WTC11 (cell line): ENCODE data around the gene PLEKHM3. TPM values are rescaled to one million over a fixed set of nuclear protein-coding genes. Genes with fewer than 3 reads are reported as not detected.

ENCODE experiments used
- ATAC-seq: fragments of 200-7000 bp; cut with Tn5 transposase; 2 replicates; pipeline ENCODE4 v1.10.0; 2021; ENCODE audit warnings: mild to moderate bottlenecking, moderate library complexity
- CTCF ChIA-PET: fragments of 300-600 bp; sonication (Branson Sonifier 250); formaldehyde crosslinking; loops from one replicate; lab custom pipeline; 2021; ENCODE audit warnings: antibody characterized with exemption; lab: Charles Lee
- POLR2A ChIA-PET: fragments of 350-600 bp; sonication (Branson Sonifier 250); formaldehyde crosslinking; loops from one replicate; lab custom pipeline; 2021; ENCODE audit warnings: antibody characterized with exemption; lab: Charles Lee
- DNase-seq: peaks from one replicate; pipeline ENCODE4 v3.0.0; 2021; ENCODE audit warnings: low spot score
- H3K27ac Mint-ChIP-seq: 2 replicates; pipeline ENCODE4 v1.8.0; 2021; ENCODE audit warnings: mixed read lengths
- H3K27me3 Mint-ChIP-seq: 2 replicates; pipeline ENCODE4 v1.8.0; 2021; ENCODE audit warnings: low read depth, mild to moderate bottlenecking, moderate library complexity, mixed read lengths
- H3K36me3 Mint-ChIP-seq: 2 replicates; pipeline ENCODE4 v1.8.0; 2021; ENCODE audit warnings: mixed read lengths
- H3K4me1 Mint-ChIP-seq: 2 replicates; pipeline ENCODE4 v1.8.0; 2022; ENCODE audit warnings: mixed read lengths
- H3K4me3 Mint-ChIP-seq: 2 replicates; pipeline ENCODE4 v1.8.0; 2021; ENCODE audit warnings: mild to moderate bottlenecking, moderate library complexity, mixed read lengths
- H3K9me3 Mint-ChIP-seq: 2 replicates; pipeline ENCODE4 v1.8.0; 2021; ENCODE audit warnings: mixed read lengths
- ATF2 ChIP-seq: sonication (generic); formaldehyde crosslinking; IDR thresholded peaks from 2 replicates; pipeline ENCODE4 v1.8.1; 2022; ENCODE audit warnings: low read depth, missing genetic modification reagents, borderline replicate concordance
- CREM ChIP-seq: sonication (generic); formaldehyde crosslinking; IDR thresholded peaks from 2 replicates; pipeline ENCODE4 v1.8.1; 2022; ENCODE audit warnings: mild to moderate bottlenecking, missing genetic modification reagents, moderate library complexity
- ESRRA ChIP-seq: sonication (generic); formaldehyde crosslinking; IDR thresholded peaks from 2 replicates; pipeline ENCODE4 v1.8.1; 2022; ENCODE audit warnings: mild to moderate bottlenecking, missing genetic modification reagents, borderline replicate concordance
- ETV6 ChIP-seq: sonication (generic); formaldehyde crosslinking; IDR thresholded peaks from 2 replicates; pipeline ENCODE4 v1.8.1; 2022; ENCODE audit warnings: mild to moderate bottlenecking, missing genetic modification reagents
- HMGA2 ChIP-seq: fragments of 250-450 bp; sonication (Bioruptor Pico); IDR thresholded peaks from 2 replicates; pipeline ENCODE4 v1.4.0; 2021; ENCODE audit warnings: mild to moderate bottlenecking, moderate library complexity
- IRF1 ChIP-seq: sonication (generic); formaldehyde crosslinking; IDR thresholded peaks from 2 replicates; pipeline ENCODE4 v1.8.0; 2023; ENCODE audit warnings: missing genetic modification reagents
- JAZF1 ChIP-seq: fragments of 250-450 bp; sonication (Bioruptor Pico); IDR thresholded peaks from 2 replicates; pipeline ENCODE4 v1.9.0; 2021; ENCODE audit warnings: moderate library complexity, mild to moderate bottlenecking, inconsistent platforms
- KAT7 ChIP-seq: sonication (generic); formaldehyde crosslinking; IDR thresholded peaks from 2 replicates; pipeline ENCODE4 v1.8.1; 2023; ENCODE audit warnings: missing genetic modification reagents, mild to moderate bottlenecking, borderline replicate concordance
- MXD4 ChIP-seq: fragments of 250-450 bp; sonication (Bioruptor Pico); IDR thresholded peaks from 2 replicates; pipeline ENCODE4 v1.8.0; 2021; ENCODE audit warnings: mild to moderate bottlenecking, moderate library complexity, borderline replicate concordance
- MYBL2 ChIP-seq: sonication (generic); formaldehyde crosslinking; IDR thresholded peaks from 2 replicates; pipeline ENCODE4 v1.8.1; 2023; ENCODE audit warnings: mild to moderate bottlenecking, moderate library complexity, missing genetic modification reagents
- NFATC4 ChIP-seq: fragments of 250-450 bp; sonication (Bioruptor Pico); IDR thresholded peaks from 2 replicates; pipeline ENCODE4 v1.9.0; 2021; ENCODE audit warnings: mild to moderate bottlenecking
- NR1H2 ChIP-seq: sonication (generic); formaldehyde crosslinking; IDR thresholded peaks from 2 replicates; pipeline ENCODE4 v1.9.0; 2021; ENCODE audit warnings: mild to moderate bottlenecking, moderate library complexity, missing genetic modification reagents
- NR2C2 ChIP-seq: sonication (generic); formaldehyde crosslinking; IDR thresholded peaks from 2 replicates; pipeline ENCODE4 v1.8.0; 2022; ENCODE audit warnings: mild to moderate bottlenecking, missing genetic modification reagents
- RORB ChIP-seq: fragments of 250-450 bp; sonication (Bioruptor Pico); IDR thresholded peaks from 2 replicates; pipeline ENCODE4 v1.9.0; 2021; ENCODE audit warnings: mild to moderate bottlenecking
- TEAD4 ChIP-seq: sonication (generic); formaldehyde crosslinking; IDR thresholded peaks from 2 replicates; pipeline ENCODE4 v1.8.0; 2022; ENCODE audit warnings: mild to moderate bottlenecking, missing genetic modification reagents
- USF1 ChIP-seq: sonication (generic); formaldehyde crosslinking; IDR thresholded peaks from 2 replicates; pipeline ENCODE4 v1.8.0; 2022; ENCODE audit warnings: mild to moderate bottlenecking, missing genetic modification reagents
- ZNF121 ChIP-seq: sonication (generic); formaldehyde crosslinking; IDR thresholded peaks from 2 replicates; pipeline ENCODE4 v1.8.0; 2023; ENCODE audit warnings: missing genetic modification reagents
- ZNF219 ChIP-seq: sonication (generic); formaldehyde crosslinking; IDR thresholded peaks from 2 replicates; pipeline ENCODE4 v1.8.0; 2023; ENCODE audit warnings: missing genetic modification reagents, mild to moderate bottlenecking, borderline replicate concordance
- ZNF423 ChIP-seq: fragments of 250-450 bp; sonication (Bioruptor Pico); IDR thresholded peaks from 2 replicates; pipeline ENCODE4 v2.1.2; 2022; ENCODE audit warnings: mild to moderate bottlenecking, moderate library complexity
- ZNF671 ChIP-seq: fragments of 250-450 bp; sonication (Bioruptor Pico); IDR thresholded peaks from 2 replicates; pipeline ENCODE4 v1.8.0; 2021; ENCODE audit warnings: mild to moderate bottlenecking
- total RNA-seq: library from RNA; stranded (reverse); gene quantifications from 3 replicates; pipeline ENCODE4 v1.2.3, GENCODE V29; 2021
- TF ChIP-seq, protein P1 (sequence below): sonication (generic); formaldehyde crosslinking; IDR thresholded peaks from 2 replicates; pipeline ENCODE4 v1.8.1; 2023; ENCODE audit warnings: mild to moderate bottlenecking, missing genetic modification reagents
- TF ChIP-seq, protein P2 (sequence below): sonication (generic); formaldehyde crosslinking; IDR thresholded peaks from 2 replicates; pipeline ENCODE4 v1.8.1; 2023; ENCODE audit warnings: mild to moderate bottlenecking, missing genetic modification reagents, moderate library complexity
- TF ChIP-seq, protein P3 (sequence below): sonication (generic); formaldehyde crosslinking; IDR thresholded peaks from 2 replicates; pipeline ENCODE4 v1.8.0; 2023; ENCODE audit warnings: mild to moderate bottlenecking, missing genetic modification reagents
- TF ChIP-seq, protein P4 (sequence below): fragments of 250-450 bp; sonication (Bioruptor Pico); conservative IDR thresholded peaks from 2 replicates; pipeline ENCODE4 v1.9.0; 2021; ENCODE audit warnings: mild to moderate bottlenecking

The PLEKHM3 gene
- total RNA-seq, 1 experiment from 2014 or later: 5.8 TPM

- no peak for ATAC-seq
These were observed 153.4 kb downstream of the PLEKHM3 start for GRCh38 chr2:207871911-207872310.

GRCh38 chr2:207871506-207871905 lies 153.8 kb downstream of the PLEKHM3 start:
- H3K27me3 Mint-ChIP-seq: no peaks in the 10 kb centered on the region
- no peaks in the 10 kb centered on the region for H3K9me3 Mint-ChIP-seq
- CTCF ChIA-PET: interaction anchor here (2.4 to 3.1 kb wide), 2 partner anchors 58 to 169 kb away, joined by 7 to 8 read pairs; no protein-coding TSS in a partner anchor
- H3K36me3 Mint-ChIP-seq: no peaks in the 10 kb centered on the region
- no peak overlapping the region for H3K27ac Mint-ChIP-seq
- TF ChIP-seq, protein P1, sequence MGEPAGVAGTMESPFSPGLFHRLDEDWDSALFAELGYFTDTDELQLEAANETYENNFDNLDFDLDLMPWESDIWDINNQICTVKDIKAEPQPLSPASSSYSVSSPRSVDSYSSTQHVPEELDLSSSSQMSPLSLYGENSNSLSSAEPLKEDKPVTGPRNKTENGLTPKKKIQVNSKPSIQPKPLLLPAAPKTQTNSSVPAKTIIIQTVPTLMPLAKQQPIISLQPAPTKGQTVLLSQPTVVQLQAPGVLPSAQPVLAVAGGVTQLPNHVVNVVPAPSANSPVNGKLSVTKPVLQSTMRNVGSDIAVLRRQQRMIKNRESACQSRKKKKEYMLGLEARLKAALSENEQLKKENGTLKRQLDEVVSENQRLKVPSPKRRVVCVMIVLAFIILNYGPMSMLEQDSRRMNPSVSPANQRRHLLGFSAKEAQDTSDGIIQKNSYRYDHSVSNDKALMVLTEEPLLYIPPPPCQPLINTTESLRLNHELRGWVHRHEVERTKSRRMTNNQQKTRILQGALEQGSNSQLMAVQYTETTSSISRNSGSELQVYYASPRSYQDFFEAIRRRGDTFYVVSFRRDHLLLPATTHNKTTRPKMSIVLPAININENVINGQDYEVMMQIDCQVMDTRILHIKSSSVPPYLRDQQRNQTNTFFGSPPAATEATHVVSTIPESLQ: no peak
- TF ChIP-seq MYBL2 (CRISPR knock-in tag) (no peak), ESRRA (CRISPR knock-in tag) (no peak), MXD4 (CRISPR knock-in tag) (no peak), ZNF219 (no peak), NFATC4 (CRISPR knock-in tag) (no peak), ZNF121 (no peak), CREM (CRISPR knock-in tag) (no peak)
- TF ChIP-seq, protein P2, sequence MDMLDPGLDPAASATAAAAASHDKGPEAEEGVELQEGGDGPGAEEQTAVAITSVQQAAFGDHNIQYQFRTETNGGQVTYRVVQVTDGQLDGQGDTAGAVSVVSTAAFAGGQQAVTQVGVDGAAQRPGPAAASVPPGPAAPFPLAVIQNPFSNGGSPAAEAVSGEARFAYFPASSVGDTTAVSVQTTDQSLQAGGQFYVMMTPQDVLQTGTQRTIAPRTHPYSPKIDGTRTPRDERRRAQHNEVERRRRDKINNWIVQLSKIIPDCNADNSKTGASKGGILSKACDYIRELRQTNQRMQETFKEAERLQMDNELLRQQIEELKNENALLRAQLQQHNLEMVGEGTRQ (CRISPR knock-in tag): no peak
- TF ChIP-seq, protein P3, sequence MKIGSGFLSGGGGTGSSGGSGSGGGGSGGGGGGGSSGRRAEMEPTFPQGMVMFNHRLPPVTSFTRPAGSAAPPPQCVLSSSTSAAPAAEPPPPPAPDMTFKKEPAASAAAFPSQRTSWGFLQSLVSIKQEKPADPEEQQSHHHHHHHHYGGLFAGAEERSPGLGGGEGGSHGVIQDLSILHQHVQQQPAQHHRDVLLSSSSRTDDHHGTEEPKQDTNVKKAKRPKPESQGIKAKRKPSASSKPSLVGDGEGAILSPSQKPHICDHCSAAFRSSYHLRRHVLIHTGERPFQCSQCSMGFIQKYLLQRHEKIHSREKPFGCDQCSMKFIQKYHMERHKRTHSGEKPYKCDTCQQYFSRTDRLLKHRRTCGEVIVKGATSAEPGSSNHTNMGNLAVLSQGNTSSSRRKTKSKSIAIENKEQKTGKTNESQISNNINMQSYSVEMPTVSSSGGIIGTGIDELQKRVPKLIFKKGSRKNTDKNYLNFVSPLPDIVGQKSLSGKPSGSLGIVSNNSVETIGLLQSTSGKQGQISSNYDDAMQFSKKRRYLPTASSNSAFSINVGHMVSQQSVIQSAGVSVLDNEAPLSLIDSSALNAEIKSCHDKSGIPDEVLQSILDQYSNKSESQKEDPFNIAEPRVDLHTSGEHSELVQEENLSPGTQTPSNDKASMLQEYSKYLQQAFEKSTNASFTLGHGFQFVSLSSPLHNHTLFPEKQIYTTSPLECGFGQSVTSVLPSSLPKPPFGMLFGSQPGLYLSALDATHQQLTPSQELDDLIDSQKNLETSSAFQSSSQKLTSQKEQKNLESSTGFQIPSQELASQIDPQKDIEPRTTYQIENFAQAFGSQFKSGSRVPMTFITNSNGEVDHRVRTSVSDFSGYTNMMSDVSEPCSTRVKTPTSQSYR (CRISPR knock-in tag): no peak
- TF ChIP-seq, all 79 proteins: peak for 0
- POLR2A ChIA-PET: no interaction called here
- H3K4me1 Mint-ChIP-seq: peaks cover 25% of the 10 kb centered on the region
- no peak overlapping the region for H3K4me3 Mint-ChIP-seq
- DNase-seq: no peak
- ATAC-seq: no peak

More at GRCh38 chr2:207871911-207872310, 153.4 kb downstream of the PLEKHM3 start:
- Mint-ChIP-seq H3K9me3 (no peaks in the 10 kb centered on the region), H3K4me3 (no peak overlapping the region), H3K36me3 (no peaks in the 10 kb centered on the region), H3K27ac (no peak overlapping the region), H3K27me3 (no peaks in the 10 kb centered on the region), H3K4me1 (peaks cover 30% of the 10 kb centered on the region)
- CTCF ChIA-PET: interaction anchor here (2.3 to 3.1 kb wide), 3 partner anchors 25 to 168 kb away, joined by 7 to 8 read pairs (median 7); no protein-coding TSS in a partner anchor
- POLR2A ChIA-PET: no interaction called here
- TF ChIP-seq NR2C2 (no peak), ZNF423 (CRISPR knock-in tag) (no peak), JAZF1 (no peak)
- TF ChIP-seq, all 79 proteins: peak for 0
- DNase-seq: no peak

- Mint-ChIP-seq H3K27ac (no peak overlapping the region), H3K9me3 (no peaks in the 10 kb centered on the region), H3K27me3 (no peaks in the 10 kb centered on the region), H3K4me1 (peaks cover 21% of the 10 kb centered on the region), H3K36me3 (no peaks in the 10 kb centered on the region), H3K4me3 (no peak overlapping the region)
- POLR2A ChIA-PET: no interaction called here
- CTCF ChIA-PET: interaction anchor here (2.4 to 3.1 kb wide), 2 partner anchors 57 to 169 kb away, joined by 7 to 8 read pairs; no protein-coding TSS in a partner anchor
- DNase-seq: no peak
- ATAC-seq: no peak
- no peak for TF ChIP-seq RORB
- TF ChIP-seq IRF1 (CRISPR knock-in tag): no peak
- TF ChIP-seq ATF2 (CRISPR knock-in tag): no peak
- no peak for TF ChIP-seq ZNF671 (CRISPR knock-in tag)
- no peak for TF ChIP-seq KAT7 (CRISPR knock-in tag)
- no peak for TF ChIP-seq NFATC4 (CRISPR knock-in tag)
- TF ChIP-seq TEAD4 (CRISPR knock-in tag): no peak
- no peak for TF ChIP-seq HMGA2 (CRISPR knock-in tag)
- TF ChIP-seq, protein P4, sequence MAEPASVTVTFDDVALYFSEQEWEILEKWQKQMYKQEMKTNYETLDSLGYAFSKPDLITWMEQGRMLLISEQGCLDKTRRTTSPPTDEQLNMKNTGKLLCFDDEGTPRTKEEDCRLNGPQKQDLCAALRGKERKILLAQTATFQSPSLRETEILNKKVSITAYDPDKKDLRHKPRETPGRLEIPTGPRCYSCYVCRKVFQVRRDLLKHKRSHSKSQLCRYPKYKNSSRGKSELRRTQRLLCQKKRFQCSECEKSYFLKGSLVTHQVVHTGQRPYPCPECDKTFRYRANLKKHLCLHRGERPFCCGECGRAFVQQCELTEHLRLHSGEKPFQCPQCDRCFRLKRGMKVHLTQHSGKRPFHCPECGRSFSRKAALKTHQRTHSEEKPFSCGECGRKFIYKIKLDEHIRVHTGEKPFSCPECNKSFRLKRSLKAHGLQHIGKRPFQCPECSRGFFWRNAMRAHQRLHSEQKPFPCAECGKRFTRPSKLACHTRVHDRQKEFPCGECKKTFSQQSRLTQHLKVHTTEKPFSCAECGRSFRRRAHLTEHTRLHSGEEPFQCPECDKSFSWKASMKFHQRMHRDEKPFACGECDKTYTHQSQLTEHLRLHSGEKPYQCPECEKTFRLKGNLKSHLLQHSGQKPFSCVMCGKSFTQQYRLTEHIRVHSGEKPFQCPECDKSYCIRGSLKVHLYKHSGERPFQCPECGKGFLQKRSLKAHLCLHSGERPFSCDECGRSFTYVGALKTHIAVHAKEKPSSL (CRISPR knock-in tag): no peak
- TF ChIP-seq USF1 (CRISPR knock-in tag): no peak
- TF ChIP-seq ETV6 (CRISPR knock-in tag): no peak
- TF ChIP-seq NR1H2 (CRISPR knock-in tag): no peak
These were observed 154.5 kb downstream of the PLEKHM3 start for GRCh38 chr2:207870814-207871213.
